Activated naive CD8-positive, alpha-beta T cell (primary cell): ENCODE measurements around the gene SYDE1.

ENCODE experiments used
- H3K27ac Mint-ChIP-seq: one replicate; pipeline ENCODE4 v1.8.0; 2021; ENCODE audit warnings: mixed read lengths
- H3K27me3 Mint-ChIP-seq: one replicate; pipeline ENCODE4 v1.8.0; 2021; ENCODE audit warnings: mixed read lengths
- H3K36me3 Mint-ChIP-seq: one replicate; pipeline ENCODE4 v1.8.0; 2021; ENCODE audit warnings: mixed read lengths
- H3K4me1 Mint-ChIP-seq: one replicate; pipeline ENCODE4 v1.8.0; 2021; ENCODE audit warnings: low read depth, mixed read lengths
- H3K4me3 Mint-ChIP-seq: one replicate; pipeline ENCODE4 v1.8.0; 2021; ENCODE audit warnings: mild to moderate bottlenecking, mixed read lengths
- H3K9me3 Mint-ChIP-seq: one replicate; pipeline ENCODE4 v1.8.0; 2021; ENCODE audit warnings: low read depth, mixed read lengths

The SYDE1 gene

DNA sequence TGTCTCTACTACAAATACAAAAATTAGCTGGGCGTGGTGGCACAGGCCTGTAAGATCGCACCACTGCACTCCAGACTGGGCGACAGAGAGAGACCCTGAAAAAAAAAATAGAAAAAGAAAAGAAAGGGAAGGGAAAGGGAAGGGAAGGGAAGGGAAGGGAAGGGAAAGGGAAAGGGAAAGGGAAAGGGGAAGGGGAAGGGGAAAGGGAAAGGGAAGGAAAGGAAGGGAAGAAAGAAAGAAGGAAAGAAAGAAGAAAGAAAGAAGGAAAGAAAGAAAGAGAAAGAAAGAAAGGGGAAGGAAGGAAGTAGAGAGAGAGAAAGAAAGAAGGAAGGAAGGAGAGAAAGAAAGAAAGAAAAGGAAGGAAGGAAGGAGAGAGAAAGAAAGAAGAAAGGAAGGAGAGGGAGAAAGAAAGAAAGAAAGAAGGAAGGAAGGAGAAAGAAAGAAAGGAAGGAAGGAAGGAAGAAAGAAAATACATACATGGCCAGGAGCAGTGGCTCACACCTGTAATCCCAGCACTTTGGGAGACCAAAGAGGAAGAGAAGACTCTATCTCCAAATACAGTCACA lies 8.1 kb upstream of the SYDE1 start:
- no peaks in the 10 kb centered on the region for H3K36me3 Mint-ChIP-seq

DNA sequence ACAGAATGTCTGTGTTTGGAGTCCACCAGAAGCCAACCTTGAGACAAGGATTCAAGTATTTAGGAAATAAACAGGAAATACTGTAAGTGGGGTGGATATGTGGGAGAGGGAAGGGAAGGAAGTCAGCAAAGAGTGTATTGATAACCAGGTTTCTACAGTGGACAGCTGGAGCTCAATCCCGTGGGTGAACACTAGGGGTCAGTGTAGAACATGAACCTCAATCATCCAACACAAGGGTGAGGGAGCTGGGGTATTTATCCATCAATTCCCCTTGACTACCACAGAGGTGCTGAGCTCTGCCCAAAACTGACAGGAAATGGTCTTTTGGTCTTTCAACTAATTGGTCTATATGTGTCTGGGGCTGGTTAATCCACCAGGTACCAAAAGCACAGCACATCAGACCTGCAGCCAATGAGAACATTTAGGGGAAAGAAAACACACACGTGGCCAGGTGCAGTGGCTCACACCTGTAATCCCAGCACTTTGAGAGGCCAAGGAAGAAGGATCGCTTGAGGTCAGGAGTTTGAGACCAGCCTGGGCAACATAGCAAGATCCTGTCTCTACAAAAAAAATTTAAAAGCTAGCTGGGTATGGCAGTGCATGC lies 5.6 kb upstream of the SYDE1 start:
- H3K27me3 Mint-ChIP-seq: no peaks in the 10 kb centered on the region
- peaks cover 11% of the 10 kb centered on the region for H3K9me3 Mint-ChIP-seq
- no peak overlapping the region for H3K4me3 Mint-ChIP-seq
- H3K36me3 Mint-ChIP-seq: peaks cover 4% of the 10 kb centered on the region
- no peak overlapping the region for H3K27ac Mint-ChIP-seq
- H3K4me1 Mint-ChIP-seq: peaks cover 4% of the 10 kb centered on the region

More for the DNA sequence above, 8.1 kb upstream of the SYDE1 start:
- H3K9me3 Mint-ChIP-seq: peaks cover 5% of the 10 kb centered on the region
- H3K4me1 Mint-ChIP-seq: no peaks in the 10 kb centered on the region
- no peak overlapping the region for H3K27ac Mint-ChIP-seq
- no peaks in the 10 kb centered on the region for H3K27me3 Mint-ChIP-seq
- H3K4me3 Mint-ChIP-seq: no peak overlapping the region

DNA sequence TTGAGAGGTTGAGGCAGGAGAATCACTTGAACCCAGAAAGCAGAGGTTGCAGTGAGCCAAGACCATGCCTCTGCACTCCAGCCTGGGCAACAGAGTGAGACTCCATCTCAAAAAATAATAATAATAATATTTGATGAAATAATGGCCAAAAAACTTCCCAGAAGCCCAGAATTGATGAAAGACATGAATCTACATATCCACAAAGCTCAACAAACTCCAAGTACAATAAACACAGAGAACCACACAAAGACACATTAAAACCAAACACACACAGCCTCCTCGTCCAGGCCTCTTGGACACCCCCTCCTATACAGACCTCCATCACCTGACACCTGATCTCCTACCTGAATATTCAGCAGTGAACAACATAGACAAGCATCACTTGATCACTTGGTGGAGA lies 3.2 kb upstream of the SYDE1 start:
- H3K36me3 Mint-ChIP-seq: peaks cover 4% of the 10 kb centered on the region

DNA sequence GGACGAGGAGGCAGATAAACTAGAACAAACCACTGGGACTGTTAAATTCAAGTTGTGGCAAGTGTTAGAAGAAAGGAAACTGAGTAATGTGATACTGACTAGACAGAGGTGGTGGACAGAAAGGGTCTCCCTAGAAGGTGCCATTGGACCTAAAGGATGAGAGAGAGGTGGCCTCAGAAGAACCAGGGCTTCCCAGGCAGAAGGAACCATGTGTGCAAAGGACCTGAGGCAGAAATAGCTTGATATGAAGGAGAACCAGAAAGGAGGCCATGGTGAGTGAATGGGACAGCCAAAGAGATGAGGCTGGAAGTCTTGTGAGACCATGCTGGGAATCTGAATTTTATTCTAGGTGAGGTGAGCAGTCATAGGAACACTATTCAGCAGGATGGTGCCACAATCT lies 2.8 kb upstream of the SYDE1 start:
- H3K36me3 Mint-ChIP-seq: peaks cover 4% of the 10 kb centered on the region
- peaks cover 14% of the 10 kb centered on the region for H3K4me1 Mint-ChIP-seq
- no peaks in the 10 kb centered on the region for H3K27me3 Mint-ChIP-seq
- H3K4me3 Mint-ChIP-seq: no peak overlapping the region
- H3K27ac Mint-ChIP-seq: no peak overlapping the region
- peaks cover 11% of the 10 kb centered on the region for H3K9me3 Mint-ChIP-seq

More for the DNA sequence above, 3.2 kb upstream of the SYDE1 start:
- Mint-ChIP-seq H3K27ac (no peak overlapping the region), H3K4me3 (no peak overlapping the region), H3K9me3 (peaks cover 11% of the 10 kb centered on the region), H3K4me1 (peaks cover 14% of the 10 kb centered on the region), H3K27me3 (no peaks in the 10 kb centered on the region)

DNA sequence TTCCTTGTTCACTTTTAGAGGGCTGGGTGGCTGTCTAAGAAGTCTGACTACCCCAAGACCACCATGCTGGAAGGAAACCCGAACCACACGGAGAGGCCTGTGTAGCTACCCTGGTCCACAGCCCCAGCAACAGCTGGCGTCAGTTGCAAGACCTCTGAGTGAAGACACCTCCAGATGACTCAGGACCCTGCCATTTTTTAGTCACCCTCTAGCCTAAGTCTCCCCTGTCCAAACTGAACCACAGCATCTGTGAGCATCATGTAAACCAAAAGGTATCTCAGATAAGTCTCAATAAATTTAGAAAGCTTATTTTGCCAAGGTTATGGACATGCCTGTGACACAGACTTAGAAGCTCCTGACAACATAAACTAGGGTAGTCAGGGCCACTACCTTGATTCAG lies 2.2 kb upstream of the SYDE1 start:
- peaks cover 14% of the 10 kb centered on the region for H3K4me1 Mint-ChIP-seq
- H3K36me3 Mint-ChIP-seq: peaks cover 4% of the 10 kb centered on the region
- H3K27me3 Mint-ChIP-seq: no peaks in the 10 kb centered on the region
- peaks cover 11% of the 10 kb centered on the region for H3K9me3 Mint-ChIP-seq
- H3K27ac Mint-ChIP-seq: no peak overlapping the region
- H3K4me3 Mint-ChIP-seq: no peak overlapping the region

DNA sequence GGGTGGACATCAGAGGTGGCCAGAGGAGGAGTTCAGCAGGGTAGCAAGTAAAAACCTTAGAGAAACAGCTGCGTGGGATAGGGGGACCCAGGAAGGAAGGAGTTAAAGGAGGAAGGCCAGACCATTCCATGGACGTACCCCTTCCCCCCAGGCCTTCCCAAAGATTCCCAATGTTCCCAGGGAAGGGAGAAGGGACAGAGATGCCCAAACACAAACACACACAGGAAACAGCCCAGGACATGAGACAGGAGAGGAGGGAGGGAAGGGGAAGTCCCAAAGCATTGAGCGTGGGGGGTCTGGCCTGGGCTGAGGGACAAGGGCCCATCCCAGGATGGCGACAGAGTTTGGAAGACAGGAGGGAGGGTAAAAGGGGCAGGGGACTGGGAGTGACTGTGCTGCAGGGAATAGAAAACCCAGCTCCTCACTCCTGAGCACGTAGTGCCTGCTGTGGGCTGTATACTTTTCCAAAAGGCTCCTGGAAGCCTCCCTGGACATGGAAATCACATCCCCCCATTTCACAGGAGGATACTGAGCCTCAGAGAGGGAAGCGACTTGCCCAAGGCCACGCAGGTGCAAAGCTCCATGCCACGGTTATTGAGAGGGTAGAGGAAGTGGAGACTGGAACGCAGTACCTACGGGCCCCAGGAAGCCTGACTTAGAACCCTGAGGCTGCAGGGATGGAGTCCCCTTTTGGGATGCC lies 1.1 kb downstream of the SYDE1 start:
- no peaks in the 10 kb centered on the region for H3K27me3 Mint-ChIP-seq
- peaks cover 4% of the 10 kb centered on the region for H3K36me3 Mint-ChIP-seq
- H3K4me3 Mint-ChIP-seq: peak overlapping the region; percentile 63
- H3K4me1 Mint-ChIP-seq: peaks cover 14% of the 10 kb centered on the region
- no peak overlapping the region for H3K27ac Mint-ChIP-seq
- H3K9me3 Mint-ChIP-seq: peaks cover 10% of the 10 kb centered on the region

DNA sequence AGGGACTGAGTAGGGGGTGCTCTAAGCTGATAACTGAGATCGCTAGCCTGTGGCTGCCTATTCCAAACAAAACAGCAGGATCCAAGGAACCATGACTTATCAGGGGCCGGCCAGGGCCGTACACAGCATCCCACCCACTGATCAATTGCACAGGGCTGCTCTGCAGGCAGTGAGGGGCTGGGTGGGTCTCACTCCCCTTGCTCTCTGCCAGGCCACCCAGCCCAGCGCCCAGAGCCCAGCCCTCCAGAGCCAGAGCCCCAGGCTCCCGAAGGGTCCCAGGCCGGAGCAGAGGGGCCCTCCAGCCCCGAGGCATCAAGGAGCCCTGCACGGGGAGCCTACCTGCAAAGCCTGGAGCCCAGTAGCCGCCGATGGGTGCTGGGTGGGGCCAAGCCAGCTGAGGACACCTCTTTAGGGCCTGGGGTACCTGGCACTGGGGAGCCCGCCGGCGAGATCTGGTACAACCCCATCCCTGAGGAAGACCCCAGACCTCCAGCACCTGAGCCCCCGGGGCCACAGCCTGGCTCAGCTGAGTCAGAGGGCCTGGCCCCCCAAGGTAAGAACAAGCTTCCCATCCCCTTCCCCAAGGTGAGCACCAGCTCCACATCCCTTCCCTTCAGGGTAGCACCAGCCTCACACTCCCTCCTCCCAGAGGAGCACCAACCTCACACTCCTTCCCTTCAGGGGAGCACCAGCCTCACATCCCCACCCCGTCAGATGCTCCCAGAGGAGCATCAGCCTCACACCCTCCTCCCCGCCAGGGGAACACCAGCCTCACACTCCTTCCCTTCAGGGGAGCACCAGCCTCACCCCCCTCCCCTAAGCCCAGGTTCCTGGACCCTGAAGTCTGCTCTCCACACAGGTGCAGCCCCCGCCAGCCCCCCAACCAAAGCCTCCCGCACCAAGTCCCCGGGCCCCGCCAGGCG lies 1.9 kb downstream of the SYDE1 start:
- peaks cover 5% of the 10 kb centered on the region for H3K9me3 Mint-ChIP-seq
- peaks cover 4% of the 10 kb centered on the region for H3K36me3 Mint-ChIP-seq
- H3K4me3 Mint-ChIP-seq: no peak overlapping the region
- peaks cover 14% of the 10 kb centered on the region for H3K4me1 Mint-ChIP-seq
- no peak overlapping the region for H3K27ac Mint-ChIP-seq
- no peaks in the 10 kb centered on the region for H3K27me3 Mint-ChIP-seq

DNA sequence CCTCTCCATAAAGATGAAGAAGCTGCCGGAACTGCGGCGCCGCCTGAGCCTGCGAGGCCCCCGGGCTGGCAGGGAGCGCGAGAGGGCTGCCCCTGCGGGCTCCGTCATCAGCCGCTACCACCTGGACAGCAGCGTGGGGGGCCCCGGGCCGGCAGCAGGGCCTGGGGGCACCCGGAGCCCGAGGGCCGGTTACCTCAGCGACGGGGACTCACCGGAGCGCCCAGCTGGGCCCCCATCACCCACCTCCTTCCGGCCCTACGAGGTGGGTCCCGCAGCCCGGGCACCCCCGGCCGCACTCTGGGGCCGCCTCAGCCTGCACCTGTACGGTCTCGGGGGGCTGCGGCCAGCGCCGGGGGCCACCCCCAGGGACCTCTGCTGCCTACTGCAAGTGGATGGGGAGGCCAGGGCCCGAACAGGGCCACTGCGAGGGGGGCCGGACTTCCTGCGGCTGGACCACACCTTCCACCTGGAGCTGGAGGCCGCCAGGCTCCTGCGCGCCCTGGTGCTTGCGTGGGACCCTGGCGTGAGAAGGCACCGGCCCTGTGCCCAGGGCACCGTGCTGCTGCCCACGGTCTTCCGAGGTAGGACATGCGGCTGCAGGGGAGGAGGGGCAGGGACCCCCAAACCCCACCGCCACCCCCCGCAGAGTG lies 2.7 kb downstream of the SYDE1 start:
- Mint-ChIP-seq H3K27me3 (no peaks in the 10 kb centered on the region), H3K9me3 (no peaks in the 10 kb centered on the region), H3K36me3 (no peaks in the 10 kb centered on the region), H3K27ac (no peak overlapping the region), H3K4me3 (no peak overlapping the region), H3K4me1 (peaks cover 14% of the 10 kb centered on the region)

DNA sequence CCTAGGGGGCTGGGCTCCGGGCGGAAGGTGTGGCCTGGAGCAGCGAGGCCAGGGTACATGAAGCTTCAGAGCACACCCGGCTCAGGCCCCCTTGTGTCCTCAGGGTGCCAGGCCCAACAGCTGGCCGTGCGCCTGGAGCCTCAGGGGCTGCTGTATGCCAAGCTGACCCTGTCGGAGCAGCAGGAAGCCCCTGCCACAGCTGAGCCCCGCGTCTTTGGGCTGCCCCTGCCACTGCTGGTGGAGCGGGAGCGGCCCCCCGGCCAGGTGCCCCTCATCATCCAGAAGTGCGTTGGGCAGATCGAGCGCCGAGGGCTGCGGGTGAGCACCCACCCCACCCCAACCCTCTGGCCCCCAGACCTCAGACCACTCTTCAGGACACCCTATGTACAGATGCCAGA lies 3.2 kb downstream of the SYDE1 start:
- Mint-ChIP-seq H3K36me3 (no peaks in the 10 kb centered on the region), H3K27me3 (no peaks in the 10 kb centered on the region), H3K4me1 (peaks cover 14% of the 10 kb centered on the region), H3K4me3 (no peak overlapping the region), H3K27ac (no peak overlapping the region), H3K9me3 (no peaks in the 10 kb centered on the region)

DNA sequence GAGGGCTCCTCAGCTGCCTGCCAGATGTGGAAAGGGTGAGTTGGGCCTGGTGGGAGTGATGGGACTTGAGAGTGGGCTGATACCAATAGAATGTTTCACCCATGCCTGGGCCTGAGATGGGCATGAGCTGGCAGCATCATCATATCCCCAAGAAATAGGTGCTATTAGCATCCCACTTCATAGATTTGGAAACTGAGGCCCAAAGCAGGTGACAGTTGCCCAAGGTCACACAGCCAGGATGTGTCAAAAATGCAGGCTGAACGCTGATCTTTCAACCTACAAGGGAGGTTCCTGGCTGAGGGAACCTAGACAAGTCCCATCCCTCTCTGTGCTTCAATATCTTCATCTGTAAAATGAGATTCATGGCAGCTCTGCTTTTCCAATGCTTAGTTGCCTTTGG lies 4.6 kb downstream of the SYDE1 start:
- Mint-ChIP-seq H3K4me1 (peaks cover 9% of the 10 kb centered on the region), H3K27me3 (no peaks in the 10 kb centered on the region), H3K9me3 (no peaks in the 10 kb centered on the region), H3K36me3 (no peaks in the 10 kb centered on the region), H3K4me3 (no peak overlapping the region), H3K27ac (no peak overlapping the region)

DNA sequence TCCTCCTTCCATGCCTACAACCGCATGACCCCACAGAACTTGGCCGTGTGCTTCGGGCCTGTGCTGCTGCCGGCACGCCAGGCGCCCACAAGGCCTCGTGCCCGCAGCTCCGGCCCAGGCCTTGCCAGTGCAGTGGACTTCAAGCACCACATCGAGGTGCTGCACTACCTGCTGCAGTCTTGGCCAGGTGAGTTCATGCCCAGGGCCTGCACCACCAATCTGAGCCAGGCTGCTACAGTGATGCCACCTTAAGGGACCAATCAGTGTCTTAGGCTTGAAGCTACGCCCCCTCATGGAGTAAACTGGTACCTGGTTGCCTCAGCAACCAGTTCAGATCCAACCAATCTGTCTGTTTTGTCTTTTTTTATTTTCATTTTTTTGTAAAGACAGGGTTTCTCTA lies 5.2 kb downstream of the SYDE1 start:
- no peaks in the 10 kb centered on the region for H3K27me3 Mint-ChIP-seq
- H3K9me3 Mint-ChIP-seq: no peaks in the 10 kb centered on the region
- H3K4me1 Mint-ChIP-seq: peaks cover 9% of the 10 kb centered on the region
- H3K4me3 Mint-ChIP-seq: no peak overlapping the region
- no peaks in the 10 kb centered on the region for H3K36me3 Mint-ChIP-seq
- H3K27ac Mint-ChIP-seq: peak overlapping the region; percentile 41

DNA sequence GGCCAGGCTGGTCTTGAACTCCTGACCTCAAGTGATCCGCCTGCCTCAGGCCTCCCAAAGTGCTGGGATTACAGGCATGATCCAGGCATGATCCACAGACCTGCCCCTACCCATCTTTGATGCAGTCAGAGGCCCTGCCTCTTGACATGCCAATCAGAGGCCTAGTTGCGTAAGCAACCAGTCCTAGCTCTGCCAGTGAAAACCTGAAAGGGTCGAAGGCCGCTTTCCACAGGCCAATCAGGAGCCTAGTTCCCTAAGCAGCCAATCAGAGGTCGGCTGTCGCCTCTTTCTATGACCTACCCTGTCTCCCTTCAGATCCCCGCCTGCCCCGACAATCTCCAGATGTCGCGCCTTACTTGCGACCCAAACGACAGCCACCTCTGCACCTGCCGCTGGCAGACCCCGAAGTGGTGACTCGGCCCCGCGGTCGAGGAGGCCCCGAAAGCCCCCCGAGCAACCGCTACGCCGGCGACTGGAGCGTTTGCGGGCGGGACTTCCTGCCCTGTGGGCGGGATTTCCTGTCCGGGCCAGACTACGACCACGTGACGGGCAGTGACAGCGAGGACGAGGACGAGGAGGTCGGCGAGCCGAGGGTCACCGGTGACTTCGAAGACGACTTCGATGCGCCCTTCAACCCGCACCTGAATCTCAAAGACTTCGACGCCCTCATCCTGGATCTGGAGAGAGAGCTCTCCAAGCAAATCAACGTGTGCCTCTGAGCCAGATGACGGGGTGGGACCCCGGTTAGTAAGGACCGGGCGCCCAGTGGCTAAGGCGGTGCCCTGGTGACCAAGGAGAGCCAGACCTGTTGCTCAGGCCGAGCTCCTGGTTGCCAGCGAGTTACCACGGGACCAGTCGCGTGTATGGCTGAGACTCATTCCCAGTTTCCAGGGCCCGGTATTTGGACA lies 6.3 kb downstream of the SYDE1 start:
- H3K27ac Mint-ChIP-seq: no peak overlapping the region
- no peaks in the 10 kb centered on the region for H3K36me3 Mint-ChIP-seq
- H3K9me3 Mint-ChIP-seq: no peaks in the 10 kb centered on the region
- no peaks in the 10 kb centered on the region for H3K27me3 Mint-ChIP-seq
- H3K4me3 Mint-ChIP-seq: no peak overlapping the region
- peaks cover under 1% of the 10 kb centered on the region for H3K4me1 Mint-ChIP-seq

DNA sequence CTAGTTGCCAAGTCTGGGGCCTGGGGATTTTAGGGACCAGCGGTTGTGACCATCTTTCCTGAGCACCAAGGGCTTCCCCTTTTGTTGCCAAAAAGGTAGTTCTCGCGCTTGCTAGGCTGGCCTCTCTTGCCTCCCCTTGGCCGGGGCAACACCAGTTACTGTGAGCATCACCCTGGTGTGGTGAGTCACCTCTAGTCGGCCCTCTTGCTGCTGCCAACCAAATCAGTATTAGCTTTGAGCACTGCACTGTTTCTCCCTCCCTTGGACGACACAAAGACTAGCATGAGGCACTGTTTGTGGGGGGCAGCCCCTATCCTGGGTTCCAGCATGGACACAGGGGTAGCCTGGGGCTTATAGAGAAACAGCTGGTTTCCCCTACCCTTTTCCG lies 6.9 kb downstream of the SYDE1 start:
- H3K4me1 Mint-ChIP-seq: no peaks in the 10 kb centered on the region
- no peaks in the 10 kb centered on the region for H3K9me3 Mint-ChIP-seq
- no peaks in the 10 kb centered on the region for H3K36me3 Mint-ChIP-seq
- no peaks in the 10 kb centered on the region for H3K27me3 Mint-ChIP-seq
- no peak overlapping the region for H3K27ac Mint-ChIP-seq
- no peak overlapping the region for H3K4me3 Mint-ChIP-seq

DNA sequence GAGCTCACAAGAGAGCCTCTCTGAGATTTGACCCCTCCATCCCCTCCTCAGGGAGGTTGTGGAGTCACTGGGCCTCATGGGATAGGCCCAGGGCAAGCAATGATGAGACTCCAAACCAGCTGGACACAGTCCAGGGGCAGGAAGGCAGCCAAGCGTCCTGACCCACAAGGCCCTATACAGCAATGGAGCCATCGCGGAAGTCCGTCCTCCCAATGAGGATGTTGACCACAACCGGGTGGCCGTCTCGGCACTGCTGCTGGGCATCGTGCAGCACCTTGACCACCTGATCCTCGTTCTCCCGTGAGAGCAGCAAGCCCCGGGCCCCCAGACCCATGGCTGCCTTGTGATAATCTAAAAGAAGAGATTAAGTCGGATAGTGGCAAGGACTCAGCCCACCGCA lies 7.9 kb downstream of the SYDE1 start:
- Mint-ChIP-seq H3K27ac (no peak overlapping the region), H3K9me3 (no peaks in the 10 kb centered on the region), H3K27me3 (no peaks in the 10 kb centered on the region), H3K4me3 (no peak overlapping the region), H3K36me3 (no peaks in the 10 kb centered on the region), H3K4me1 (no peaks in the 10 kb centered on the region)
